GM12872 (cell line): ENCODE measurements around the gene TUT4.

Experiments used
- TF ChIP-seq, protein P1 (sequence below): IDR thresholded peaks from 3 replicates; pipeline ENCODE4 v1.5.1; 2011; ENCODE audit warnings: low read depth, mild to moderate bottlenecking, low read length, moderate library complexity; ENCODE audit not compliant: insufficient read depth

Gene TUT4

GRCh38 chr1:52402860-52403240, 150.0 kb downstream of the TUT4 start:
- TF ChIP-seq, protein P1, sequence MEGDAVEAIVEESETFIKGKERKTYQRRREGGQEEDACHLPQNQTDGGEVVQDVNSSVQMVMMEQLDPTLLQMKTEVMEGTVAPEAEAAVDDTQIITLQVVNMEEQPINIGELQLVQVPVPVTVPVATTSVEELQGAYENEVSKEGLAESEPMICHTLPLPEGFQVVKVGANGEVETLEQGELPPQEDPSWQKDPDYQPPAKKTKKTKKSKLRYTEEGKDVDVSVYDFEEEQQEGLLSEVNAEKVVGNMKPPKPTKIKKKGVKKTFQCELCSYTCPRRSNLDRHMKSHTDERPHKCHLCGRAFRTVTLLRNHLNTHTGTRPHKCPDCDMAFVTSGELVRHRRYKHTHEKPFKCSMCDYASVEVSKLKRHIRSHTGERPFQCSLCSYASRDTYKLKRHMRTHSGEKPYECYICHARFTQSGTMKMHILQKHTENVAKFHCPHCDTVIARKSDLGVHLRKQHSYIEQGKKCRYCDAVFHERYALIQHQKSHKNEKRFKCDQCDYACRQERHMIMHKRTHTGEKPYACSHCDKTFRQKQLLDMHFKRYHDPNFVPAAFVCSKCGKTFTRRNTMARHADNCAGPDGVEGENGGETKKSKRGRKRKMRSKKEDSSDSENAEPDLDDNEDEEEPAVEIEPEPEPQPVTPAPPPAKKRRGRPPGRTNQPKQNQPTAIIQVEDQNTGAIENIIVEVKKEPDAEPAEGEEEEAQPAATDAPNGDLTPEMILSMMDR, result no peak

DNA sequence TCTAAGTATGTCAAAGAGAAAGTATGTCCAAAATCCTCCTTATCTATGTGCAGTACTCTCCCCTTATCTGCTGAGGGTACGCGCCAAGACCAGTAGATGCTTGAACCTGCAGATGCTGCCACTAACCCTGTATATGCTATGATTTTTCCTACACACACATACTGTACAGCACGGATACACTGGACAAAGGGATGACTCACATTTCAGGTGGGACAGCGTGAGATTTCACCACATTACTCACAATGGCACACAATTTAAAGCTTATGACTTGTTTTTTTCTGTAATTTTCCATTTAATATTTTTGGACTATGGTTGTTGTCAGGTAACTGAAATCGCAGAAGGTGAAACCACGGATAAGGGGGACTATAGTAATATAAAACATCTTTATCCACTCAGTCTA, 152.8 kb downstream of the TUT4 start:
- TF ChIP-seq, protein P1, result no peak

DNA sequence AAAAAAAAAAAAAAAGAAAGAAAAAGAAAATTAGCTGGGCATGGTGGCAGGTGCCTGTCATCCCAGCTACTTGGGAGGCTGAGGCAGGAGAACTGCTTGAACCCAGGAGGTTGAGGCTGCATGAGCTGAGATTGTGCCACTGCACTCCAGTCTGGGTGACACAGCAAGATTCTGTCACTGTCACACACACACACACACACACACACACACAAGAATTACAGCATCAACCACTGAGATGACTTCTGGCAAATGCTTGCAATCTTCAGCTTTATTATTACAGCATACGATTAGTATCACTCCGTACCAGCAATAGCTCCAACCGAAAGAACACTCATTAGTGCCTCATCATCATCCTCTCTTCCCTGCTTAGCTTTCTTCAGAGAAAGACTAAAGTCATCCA, 153.3 kb downstream of the TUT4 start:
- TF ChIP-seq, protein P1, result no peak

GRCh38 chr1:52393174-52393573, 159.7 kb downstream of the TUT4 start:
- TF ChIP-seq, protein P1, result no peak

- TF ChIP-seq, protein P1, result no peak
Measured at GRCh38 chr1:52386458-52386857, 166.4 kb downstream of the TUT4 start.

DNA sequence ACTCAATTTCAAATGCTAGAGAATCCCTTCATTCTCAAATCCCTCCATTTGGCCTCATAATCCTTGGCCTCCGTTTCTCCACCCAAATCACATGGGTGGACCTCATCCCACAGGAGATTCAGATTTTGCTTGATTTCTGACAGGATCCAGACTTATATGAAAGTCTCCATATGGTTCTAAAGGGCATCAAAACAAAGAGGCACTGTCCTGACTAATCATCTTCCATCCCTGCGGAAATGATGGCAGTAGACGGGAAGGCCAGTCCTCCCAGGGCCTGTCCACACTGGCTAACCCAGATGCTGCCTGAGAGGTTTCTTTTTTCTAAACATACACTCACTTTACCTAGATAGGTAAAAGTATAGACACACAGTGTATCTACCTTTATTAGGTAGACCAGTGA, 167.5 kb downstream of the TUT4 start:
- TF ChIP-seq, protein P1, result no peak
